Muscle of leg (tissue), 11 donors: ENCODE measurements around the gene MOCOS. TPM values are rescaled to one million over a fixed set of nuclear protein-coding genes. Genes with fewer than 3 reads are reported as not detected.
A peak's percentile ranks its signal among the peaks of the same experiment; 100 is the strongest.
"Not testable (repeated sequence)": the region's sequence is repeated elsewhere in the genome, so short reads cannot be mapped to it uniquely, and the experiment has no call there.

Experiments
- DNase-seq: peaks from one replicate; pipeline ENCODE4 v3.0.0; 2013
- H3K27ac ChIP-seq: one replicate; pipeline ENCODE4 v1.5.1; 2013; ENCODE audit warnings: mild to moderate bottlenecking, low read length, control low read depth
- H3K27me3 ChIP-seq: one replicate; pipeline ENCODE4 v1.6.1; 2013; ENCODE audit warnings: low read length; ENCODE audit not compliant: control insufficient read depth, insufficient read depth
- H3K36me3 ChIP-seq: one replicate; pipeline ENCODE4 v1.6.1; 2013; ENCODE audit warnings: low read length; ENCODE audit not compliant: control insufficient read depth, insufficient read depth
- H3K4me1 ChIP-seq: one replicate; pipeline ENCODE4 v1.6.1; 2013; ENCODE audit warnings: low read length; ENCODE audit not compliant: control insufficient read depth, insufficient read depth
- H3K4me3 ChIP-seq: one replicate; pipeline ENCODE4 v1.5.1; 2013; ENCODE audit warnings: low read length, control low read depth
- H3K9me3 ChIP-seq: replicated peaks from 2 replicates; pipeline ENCODE4 v1.6.1; 2013; ENCODE audit warnings: low read depth, low read length; ENCODE audit not compliant: control insufficient read depth
- WGBS: methylation state at CpG from one replicate; pipeline ENCODE4 v1.1.5; 2013; ENCODE audit warnings: missing lambda C conversion rate; ENCODE audit not compliant: insufficient coverage; 5-methylcytosine and 5-hydroxymethylcytosine counted together
- polyA plus RNA-seq, 8 donors: library from polyadenylated mRNA; unstranded; fragments of 120-200 nt; gene quantifications; one replicate each; pipeline versions ENCODE4 v1.2.1 to v1.2.3, GENCODE V29; 2013; ENCODE audit warnings: inconsistent platforms in 1 of 8, low replicate concordance in 1 of 8; ENCODE audit not compliant: insufficient read length in 8 of 8, insufficient read depth in 1 of 8
- total RNA-seq: library from RNA; stranded (reverse); fragments of 120-200 nt; gene quantifications from one replicate; pipeline ENCODE4 v1.2.4, GENCODE V29; 2013

MOCOS gene
- total and polyA plus RNA-seq, 9 donors = 0.10 to 0.62 (median 0.22) TPM

- peaks cover 54% of the 10 kb centered on the region for H3K36me3 ChIP-seq
- H3K27me3 ChIP-seq = no peaks in the 10 kb centered on the region
- no peak overlapping the region for H3K4me3 ChIP-seq
- 100% methylated on average over 4 of the region's 7 CpGs for WGBS
- no peak for DNase-seq
- no peaks in the 10 kb centered on the region for H3K4me1 ChIP-seq
- no peaks in the 10 kb centered on the region for H3K9me3 ChIP-seq
- no peak overlapping the region for H3K27ac ChIP-seq
Measured at GRCh38 chr18:36155851-36156757, 31.2 kb upstream of the MOCOS start.

GRCh38 chr18:36157441-36157840, 29.9 kb upstream of the MOCOS start:
- no peaks in the 10 kb centered on the region for H3K4me1 ChIP-seq
- no peak overlapping the region for H3K27ac ChIP-seq
- no peak overlapping the region for H3K4me3 ChIP-seq
- H3K9me3 ChIP-seq = no peaks in the 10 kb centered on the region
- H3K36me3 ChIP-seq = peaks cover 46% of the 10 kb centered on the region
- no peaks in the 10 kb centered on the region for H3K27me3 ChIP-seq
- DNase-seq = no peak

- peak; percentile 19 for DNase-seq
- no peak overlapping the region for H3K27ac ChIP-seq
- H3K4me1 ChIP-seq = no peaks in the 10 kb centered on the region
- 60% methylated on average over 1 of the region's 5 CpGs for WGBS
- H3K9me3 ChIP-seq = no peaks in the 10 kb centered on the region
- H3K4me3 ChIP-seq = no peak overlapping the region
- H3K27me3 ChIP-seq = no peaks in the 10 kb centered on the region
- peaks cover 39% of the 10 kb centered on the region for H3K36me3 ChIP-seq
Measured at GRCh38 chr18:36158266-36158867, 28.9 kb upstream of the MOCOS start.

- Histone ChIP-seq H3K4me1 (no peaks in the 10 kb centered on the region), H3K36me3 (peaks cover 37% of the 10 kb centered on the region), H3K9me3 (no peaks in the 10 kb centered on the region), H3K4me3 (no peak overlapping the region), H3K27me3 (no peaks in the 10 kb centered on the region), H3K27ac (no peak overlapping the region)
- DNase-seq = no peak
- 90% methylated on average over 2 of the region's 4 CpGs for WGBS
Measured at GRCh38 chr18:36160959-36161371, 26.3 kb upstream of the MOCOS start.

- H3K36me3 ChIP-seq = peaks cover 38% of the 10 kb centered on the region
Measured at GRCh38 chr18:36162981-36163380, 24.3 kb upstream of the MOCOS start.

GRCh38 chr18:36167692-36168218, 19.5 kb upstream of the MOCOS start:
- H3K4me3 ChIP-seq = no peak overlapping the region
- no peak overlapping the region for H3K27ac ChIP-seq
- 100% methylated on average over 1 of the region's 3 CpGs for WGBS
- DNase-seq = no peak
- H3K4me1 ChIP-seq = no peaks in the 10 kb centered on the region
- H3K36me3 ChIP-seq = peaks cover 47% of the 10 kb centered on the region
- H3K27me3 ChIP-seq = no peaks in the 10 kb centered on the region
- H3K9me3 ChIP-seq = no peaks in the 10 kb centered on the region

More at GRCh38 chr18:36162981-36163380, 24.3 kb upstream of the MOCOS start:
- no peak overlapping the region for H3K4me3 ChIP-seq
- WGBS = no CpG with 5 or more reads among the region's 1 CpG
- H3K27ac ChIP-seq = no peak overlapping the region
- H3K9me3 ChIP-seq = no peaks in the 10 kb centered on the region
- DNase-seq = no peak
- no peaks in the 10 kb centered on the region for H3K27me3 ChIP-seq
- no peaks in the 10 kb centered on the region for H3K4me1 ChIP-seq

- peaks cover 47% of the 10 kb centered on the region for H3K36me3 ChIP-seq
- H3K4me3 ChIP-seq, H3K27me3 ChIP-seq, H3K27ac ChIP-seq, H3K4me1 ChIP-seq, H3K9me3 ChIP-seq, DNase-seq: not testable (repeated sequence)
- WGBS = no CpG with 5 or more reads among the region's 3 CpGs
Measured at GRCh38 chr18:36168296-36168695, 19.0 kb upstream of the MOCOS start.

GRCh38 chr18:36169938-36170337, 17.4 kb upstream of the MOCOS start:
- WGBS = no CpG with 5 or more reads among the region's 5 CpGs
- Histone ChIP-seq H3K4me3 (no peak overlapping the region), H3K9me3 (no peaks in the 10 kb centered on the region), H3K27ac (no peak overlapping the region), H3K27me3 (no peaks in the 10 kb centered on the region), H3K36me3 (peaks cover 52% of the 10 kb centered on the region), H3K4me1 (no peaks in the 10 kb centered on the region)
- DNase-seq = no peak

GRCh38 chr18:36175481-36175880, 11.8 kb upstream of the MOCOS start:
- no peaks in the 10 kb centered on the region for H3K9me3 ChIP-seq
- WGBS = 73% methylated on average over 1 of the region's 1 CpG
- no peak for DNase-seq
- no peaks in the 10 kb centered on the region for H3K27me3 ChIP-seq
- peaks cover 37% of the 10 kb centered on the region for H3K36me3 ChIP-seq
- peaks cover 7% of the 10 kb centered on the region for H3K4me1 ChIP-seq
- no peak overlapping the region for H3K27ac ChIP-seq
- H3K4me3 ChIP-seq = no peak overlapping the region

- Histone ChIP-seq H3K4me1 (peaks cover 7% of the 10 kb centered on the region), H3K27ac (no peak overlapping the region), H3K36me3 (peaks cover 33% of the 10 kb centered on the region), H3K27me3 (no peaks in the 10 kb centered on the region), H3K4me3 (no peak overlapping the region), H3K9me3 (no peaks in the 10 kb centered on the region)
- no peak for DNase-seq
- no CpG with 5 or more reads among the region's 2 CpGs for WGBS
Measured at GRCh38 chr18:36176177-36176584, 11.1 kb upstream of the MOCOS start.
